DOHH2 (cell line): ENCODE measurements around the gene RAB11B.
"Not testable (repeated sequence)": the region's sequence is repeated elsewhere in the genome, so short reads cannot be mapped to it uniquely, and the experiment has no call there.

Source experiments
- H3F3A ChIP-seq: fragments of 200-600 bp; sonication (generic), shearing (Covaris generic); 2 replicates; pipeline ENCODE4 v1.6.0; 2016; ENCODE audit warnings: antibody characterized with exemption, mild to moderate bottlenecking; ENCODE audit not compliant: control insufficient read depth, insufficient read depth
- H3K27ac ChIP-seq: fragments of 200-600 bp; sonication (generic); 2 replicates; pipeline ENCODE4 v1.5.1; 2014; ENCODE audit warnings: low read depth, mild to moderate bottlenecking, low read length, moderate library complexity
- H3K27me3 ChIP-seq: fragments of 200-600 bp; sonication (generic); 2 replicates; pipeline ENCODE4 v1.6.1; 2014; ENCODE audit warnings: mild to moderate bottlenecking, low read length, mixed read lengths; ENCODE audit not compliant: control insufficient read depth
- H3K36me3 ChIP-seq: fragments of 200-600 bp; sonication (generic); 2 replicates; pipeline ENCODE4 v1.6.1; 2014; ENCODE audit warnings: mild to moderate bottlenecking, low read length, moderate library complexity, mixed read lengths; ENCODE audit not compliant: control insufficient read depth
- H3K4me1 ChIP-seq: fragments of 200-600 bp; sonication (generic); 2 replicates; pipeline ENCODE4 v1.6.1; 2014; ENCODE audit warnings: mild to moderate bottlenecking, low read length, mixed read lengths; ENCODE audit not compliant: control insufficient read depth
- H3K4me2 ChIP-seq: fragments of 200-600 bp; sonication (generic); 2 replicates; pipeline ENCODE4 v1.6.0; 2014; ENCODE audit warnings: mild to moderate bottlenecking, low read length, moderate library complexity
- H3K4me3 ChIP-seq: fragments of 200-600 bp; sonication (generic); 2 replicates; pipeline ENCODE4 v1.5.1; 2014; ENCODE audit warnings: mild to moderate bottlenecking, low read length, mixed read lengths
- H3K79me2 ChIP-seq: fragments of 200-600 bp; sonication (generic); 2 replicates; pipeline ENCODE4 v1.6.1; 2014; ENCODE audit warnings: mild to moderate bottlenecking, low read length, mixed read lengths; ENCODE audit not compliant: control insufficient read depth
- H3K9me2 ChIP-seq: fragments of 200-600 bp; sonication (generic); replicated peaks from 2 replicates; pipeline ENCODE4 v1.6.1; 2014; ENCODE audit warnings: mild to moderate bottlenecking, low read length, mixed read lengths; ENCODE audit not compliant: control insufficient read depth
- H3K9me3 ChIP-seq: fragments of 200-600 bp; sonication (generic); 2 replicates; pipeline ENCODE4 v1.6.1; 2014; ENCODE audit warnings: antibody characterized with exemption, low read length, mixed read lengths; ENCODE audit not compliant: control insufficient read depth, insufficient read depth
- H4K20me1 ChIP-seq: fragments of 200-600 bp; sonication (generic); 2 replicates; pipeline ENCODE4 v1.6.0; 2014; ENCODE audit warnings: low read depth, mild to moderate bottlenecking, antibody characterized with exemption, low read length, moderate library complexity; ENCODE audit not compliant: control insufficient read depth, insufficient read depth
- CTCF ChIP-seq: fragments of 200-600 bp; sonication (generic); IDR thresholded peaks from one replicate; pipeline ENCODE4 v1.5.1; 2014; ENCODE audit warnings: antibody characterized with exemption, mild to moderate bottlenecking, low read depth, low read length; ENCODE audit not compliant: poor library complexity, severe bottlenecking
- EZH2phosphoT487 ChIP-seq: fragments of 200-600 bp; sonication (generic); IDR thresholded peaks from 2 replicates; pipeline ENCODE4 v1.6.1; 2017; ENCODE audit warnings: borderline replicate concordance, mild to moderate bottlenecking, antibody characterized with exemption, low read length, moderate library complexity, mixed read lengths

The RAB11B gene

GRCh38 chr19:8416796-8417195, 26.6 kb downstream of the RAB11B start:
- no peak overlapping the region for H3K4me2 ChIP-seq

GRCh38 chr19:8421484-8422461, 31.6 kb downstream of the RAB11B start:
- Histone ChIP-seq H4K20me1 (no peaks in the 10 kb centered on the region), H3K9me2 (no peaks in the 10 kb centered on the region), H3K79me2 (no peaks in the 10 kb centered on the region), H3K4me1 (no peaks in the 10 kb centered on the region), H3K27me3 (no peaks in the 10 kb centered on the region), H3K27ac (no peak overlapping the region), H3K9me3 (no peaks in the 10 kb centered on the region), H3K4me2 (no peak overlapping the region), H3K4me3 (no peak overlapping the region), H3K36me3 (no peaks in the 10 kb centered on the region), H3F3A (no peaks in the 10 kb centered on the region)
- TF ChIP-seq EZH2phosphoT487 (no peak), CTCF (no peak)

More at GRCh38 chr19:8416796-8417195, 26.6 kb downstream of the RAB11B start:
- Histone ChIP-seq H3K4me3 (no peak overlapping the region), H3K79me2 (no peaks in the 10 kb centered on the region), H3K4me1 (peaks cover 8% of the 10 kb centered on the region), H3K9me3 (no peaks in the 10 kb centered on the region), H3K27ac (no peak overlapping the region), H3K27me3 (peaks cover 3% of the 10 kb centered on the region; the same call in 1 of the 2 replicates), H3K36me3 (no peaks in the 10 kb centered on the region), H3F3A (no peaks in the 10 kb centered on the region), H3K9me2 (no peaks in the 10 kb centered on the region), H4K20me1 (no peaks in the 10 kb centered on the region)
- TF ChIP-seq CTCF (no peak), EZH2phosphoT487 (no peak)

GRCh38 chr19:8423817-8424223, 33.7 kb downstream of the RAB11B start:
- Histone ChIP-seq H3K4me1 (no peaks in the 10 kb centered on the region), H3K27ac (no peak overlapping the region), H3K36me3 (no peaks in the 10 kb centered on the region), H3F3A (no peaks in the 10 kb centered on the region), H3K9me2 (no peaks in the 10 kb centered on the region), H3K27me3 (no peaks in the 10 kb centered on the region), H3K9me3 (no peaks in the 10 kb centered on the region), H3K4me3 (no peak overlapping the region), H3K4me2 (no peak overlapping the region), H4K20me1 (no peaks in the 10 kb centered on the region), H3K79me2 (no peaks in the 10 kb centered on the region)
- TF ChIP-seq CTCF (no peak), EZH2phosphoT487 (no peak)

GRCh38 chr19:8425331-8425730, 35.2 kb downstream of the RAB11B start:
- not testable (repeated sequence) for H3K9me2 ChIP-seq, H3K27me3 ChIP-seq, H3K4me2 ChIP-seq, H3K9me3 ChIP-seq, H4K20me1 ChIP-seq, H3F3A ChIP-seq, H3K36me3 ChIP-seq, H3K27ac ChIP-seq, H3K79me2 ChIP-seq, H3K4me1 ChIP-seq, H3K4me3 ChIP-seq
